ENCODE data around the gene HRCT1. TPM values are rescaled to one million over a fixed set of nuclear protein-coding genes. Genes with fewer than 3 reads are reported as not detected.
A peak's percentile ranks its signal among the peaks of the same experiment; 100 is the strongest.
"Not testable (repeated sequence)": the region's sequence is repeated elsewhere in the genome, so short reads cannot be mapped to it uniquely, and the experiment has no call there.

Gene HRCT1
- 1.8 and 4.1 TPM in 2 replicates for total RNA-seq

DNA sequence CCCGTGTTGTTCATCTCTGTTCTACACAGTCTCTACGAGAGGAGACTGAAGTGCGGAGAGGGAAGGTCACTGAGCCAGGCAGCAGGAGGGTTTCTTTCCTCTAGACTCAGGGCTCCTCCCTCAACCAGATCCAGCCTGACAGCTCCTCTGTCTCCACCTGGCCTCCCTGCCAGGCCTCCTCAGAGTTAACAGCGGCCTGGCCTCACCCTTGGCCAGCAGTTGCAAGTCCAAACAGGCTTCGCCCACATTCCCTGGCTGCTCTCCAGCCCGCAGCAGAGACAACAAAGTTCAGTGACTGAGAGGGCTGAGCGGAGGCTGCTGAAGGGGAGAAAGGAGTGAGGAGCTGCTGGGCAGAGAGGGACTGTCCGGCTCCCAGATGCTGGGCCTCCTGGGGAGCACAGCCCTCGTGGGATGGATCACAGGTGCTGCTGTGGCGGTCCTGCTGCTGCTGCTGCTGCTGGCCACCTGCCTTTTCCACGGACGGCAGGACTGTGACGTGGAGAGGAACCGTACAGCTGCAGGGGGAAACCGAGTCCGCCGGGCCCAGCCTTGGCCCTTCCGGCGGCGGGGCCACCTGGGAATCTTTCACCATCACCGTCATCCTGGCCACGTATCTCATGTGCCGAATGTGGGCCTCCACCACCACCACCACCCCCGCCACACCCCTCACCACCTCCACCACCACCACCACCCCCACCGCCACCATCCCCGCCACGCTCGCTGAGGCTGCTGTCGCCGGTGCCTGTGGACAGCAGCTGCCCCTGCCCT lies at the start of gene HRCT1:
Gene HRCT1 (plus strand): TSS at position 291 of the 768 bp plus-strand sequence. CDS start 86 bp downstream, at position 377.
- DNase-seq (ENCODE audit: low read depth in 2 of 2), result peak; percentile 80 to 89

DNA sequence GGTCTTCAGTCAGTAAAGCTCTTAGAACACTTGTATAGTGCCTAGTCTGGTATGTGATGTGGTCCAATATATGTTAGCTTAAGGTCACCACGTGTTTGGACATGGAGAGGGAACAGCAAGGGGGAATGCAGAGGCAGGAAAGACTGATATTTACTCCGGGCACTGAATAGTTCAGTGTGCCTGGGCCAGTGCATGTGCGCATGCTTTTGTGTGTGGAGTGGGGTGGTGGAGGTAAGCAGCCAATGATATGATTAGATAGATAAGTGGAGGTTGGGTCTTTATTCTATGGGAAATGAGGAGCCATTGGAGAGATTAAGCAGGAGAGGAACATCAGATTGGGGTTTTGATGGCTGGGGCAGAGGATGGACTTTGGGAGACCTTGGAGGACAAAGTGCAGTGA lies 49.8 kb upstream of the HRCT1 start:
- no peak for DNase-seq (ENCODE audit: low read depth in 2 of 2)

- no peak for DNase-seq (ENCODE audit: low read depth in 2 of 2)
Observed at GRCh38 chr9:35856882-35857281, 49.1 kb upstream of the HRCT1 start.

GRCh38 chr9:35858458-35858857 lies 47.5 kb upstream of the HRCT1 start:
- DNase-seq (ENCODE audit: low read depth in 2 of 2), result no peak

GRCh38 chr9:35859310-35859989 lies 46.6 kb upstream of the HRCT1 start:
- DNase-seq (ENCODE audit: low read depth in 2 of 2), result peak in 1 of 2 donors; percentile 31

DNA sequence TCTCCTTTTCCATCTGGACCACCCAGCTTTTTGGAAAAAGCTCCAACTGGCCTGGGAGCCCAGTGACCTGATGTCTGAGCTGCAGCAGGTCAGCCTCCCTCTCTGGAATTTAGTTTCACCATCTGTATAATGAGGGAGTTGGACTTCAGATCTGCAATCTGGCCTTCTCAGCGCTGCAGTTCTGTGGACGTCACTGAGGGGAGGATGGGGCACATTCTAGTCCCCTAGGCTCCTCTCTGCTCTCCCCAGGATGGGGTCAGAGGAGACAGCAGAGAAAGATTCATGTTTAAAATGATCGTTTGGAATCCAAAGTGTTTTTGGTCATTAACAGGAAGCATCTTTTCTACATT lies 46.0 kb upstream of the HRCT1 start:
- no peak for DNase-seq (ENCODE audit: low read depth in 2 of 2)

GRCh38 chr9:35861161-35861897 lies 44.7 kb upstream of the HRCT1 start:
- no peak for DNase-seq (ENCODE audit: low read depth in 2 of 2)

DNA sequence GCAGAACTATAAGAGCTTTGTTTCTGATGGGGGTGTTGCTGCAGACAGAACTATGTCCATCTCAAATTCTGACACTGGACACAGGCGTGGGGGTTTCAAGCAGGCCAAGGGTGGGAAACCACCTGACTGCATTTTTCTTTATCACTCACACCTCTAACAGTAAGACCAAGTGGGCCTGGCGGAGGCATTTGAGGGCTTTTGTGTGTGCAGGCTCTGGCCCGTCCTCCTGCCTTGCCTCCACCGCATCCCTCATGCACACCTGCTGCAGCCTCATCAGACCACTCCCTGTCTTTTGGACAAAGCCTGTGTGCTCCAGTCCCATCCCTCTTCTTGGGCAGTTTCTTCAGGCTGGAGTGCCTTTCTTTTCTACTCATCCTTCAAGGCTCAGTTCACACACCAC lies 43.7 kb upstream of the HRCT1 start:
- DNase-seq (ENCODE audit: low read depth in 2 of 2), result no peak

GRCh38 chr9:35863583-35863982 lies 42.4 kb upstream of the HRCT1 start:
- DNase-seq (ENCODE audit: low read depth in 2 of 2), result no peak

DNA sequence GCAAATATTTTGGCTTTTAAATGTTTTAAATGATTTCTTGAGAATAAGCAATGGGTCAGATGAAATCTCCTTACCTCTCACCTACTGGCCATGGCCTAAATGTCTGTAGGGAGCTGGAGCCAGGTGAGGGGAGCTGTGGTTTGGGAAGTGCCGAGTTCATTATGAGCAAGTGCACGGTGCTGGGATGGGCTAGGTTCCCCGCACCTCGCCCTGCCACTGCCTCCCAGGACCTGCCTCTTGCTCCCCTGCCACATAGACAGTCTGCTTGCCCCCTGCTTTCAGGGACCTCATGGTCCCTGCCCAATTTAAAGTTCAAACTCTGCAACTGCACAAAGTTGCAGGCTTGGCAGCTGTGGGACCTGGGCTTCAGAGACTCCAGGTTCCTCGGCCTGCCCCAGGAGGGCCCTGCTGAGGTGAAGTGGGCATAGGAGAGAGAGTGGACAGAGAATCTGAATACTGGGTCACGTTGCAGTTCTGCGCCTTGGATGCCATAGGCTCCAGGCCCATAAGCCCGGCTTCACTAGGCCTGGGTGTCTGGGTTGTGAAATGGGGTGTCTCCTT lies 41.2 kb upstream of the HRCT1 start:
- DNase-seq (ENCODE audit: low read depth in 2 of 2), result no peak

DNA sequence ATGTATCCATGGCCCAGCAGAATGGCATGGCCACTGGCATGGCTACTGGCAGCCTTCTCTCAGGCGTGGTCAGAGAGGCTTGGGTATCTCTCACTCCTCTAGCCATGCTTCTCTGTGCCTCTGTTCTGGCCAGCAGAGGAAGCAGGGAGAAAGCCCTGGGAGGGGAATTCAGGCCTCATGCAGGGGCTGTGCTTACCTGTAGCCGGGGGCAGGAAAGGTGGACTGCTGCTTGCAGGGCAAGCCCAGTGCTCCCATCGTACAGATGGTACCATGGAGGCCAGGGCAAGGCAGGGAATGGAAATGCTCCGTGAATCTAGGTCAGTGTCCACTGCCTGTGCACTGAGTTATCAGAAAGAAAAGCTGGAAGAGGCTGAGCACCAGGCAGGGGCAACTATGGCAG lies 38.5 kb upstream of the HRCT1 start:
- no peak for DNase-seq (ENCODE audit: low read depth in 2 of 2)

DNA sequence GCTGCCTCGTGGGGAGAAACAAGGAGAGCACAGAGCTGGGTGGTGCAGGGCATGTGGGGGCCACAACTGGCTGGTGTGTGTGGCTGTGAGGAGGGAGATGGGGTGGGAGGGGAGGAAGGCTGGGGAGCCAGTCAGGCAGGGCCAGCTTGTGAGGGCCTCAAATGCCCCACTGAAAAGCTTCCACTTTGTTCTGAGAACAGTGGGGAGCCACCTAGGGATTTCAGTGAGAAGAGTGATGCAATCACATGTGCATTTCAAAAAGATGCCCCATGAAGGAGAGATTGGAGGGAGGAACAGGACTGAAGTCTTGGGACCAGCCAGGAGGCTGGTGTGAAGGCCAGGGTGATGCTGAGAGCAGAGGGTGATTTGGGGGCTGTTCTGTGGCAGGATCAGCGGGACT lies 37.1 kb upstream of the HRCT1 start:
- DNase-seq (ENCODE audit: low read depth in 2 of 2), result no peak

DNA sequence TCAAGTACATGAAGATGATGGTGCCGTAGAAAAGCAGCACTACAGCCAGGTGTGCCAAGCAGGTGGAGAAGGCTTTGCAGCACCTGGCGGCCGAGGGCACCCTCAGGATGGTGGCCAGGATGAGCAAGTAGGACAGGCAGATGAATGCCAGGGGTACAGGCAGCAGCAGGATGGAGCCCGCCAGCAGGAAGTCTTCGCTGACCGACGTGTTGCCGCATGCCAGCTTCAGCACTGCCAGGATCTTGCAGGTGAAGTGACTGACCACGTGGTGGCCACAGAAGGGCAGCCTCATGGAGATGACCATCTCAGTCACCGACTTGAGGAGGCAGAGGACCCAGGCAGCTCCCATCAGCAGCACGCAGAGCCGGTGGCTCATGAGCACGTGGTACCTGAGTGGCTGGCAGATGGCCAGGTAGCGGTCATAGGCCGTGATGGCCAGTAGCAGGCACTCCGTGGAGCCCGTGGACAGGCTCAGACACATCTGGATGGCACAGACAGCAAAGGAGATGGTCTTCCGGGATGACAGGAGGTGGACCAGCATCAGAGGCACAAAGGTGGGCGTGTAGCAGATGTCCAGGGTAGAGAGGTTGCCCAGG lies 36.3 kb upstream of the HRCT1 start:
- DNase-seq (ENCODE audit: low read depth in 2 of 2), result no peak

GRCh38 chr9:35870351-35870923 lies 35.6 kb upstream of the HRCT1 start, which contains the start of gene OR13J1:
TSS of gene OR13J1 (minus strand) at chr9:35870401. CDS start at chr9:35870401, 0 bp downstream.
- no peak for DNase-seq (ENCODE audit: low read depth in 2 of 2)

DNA sequence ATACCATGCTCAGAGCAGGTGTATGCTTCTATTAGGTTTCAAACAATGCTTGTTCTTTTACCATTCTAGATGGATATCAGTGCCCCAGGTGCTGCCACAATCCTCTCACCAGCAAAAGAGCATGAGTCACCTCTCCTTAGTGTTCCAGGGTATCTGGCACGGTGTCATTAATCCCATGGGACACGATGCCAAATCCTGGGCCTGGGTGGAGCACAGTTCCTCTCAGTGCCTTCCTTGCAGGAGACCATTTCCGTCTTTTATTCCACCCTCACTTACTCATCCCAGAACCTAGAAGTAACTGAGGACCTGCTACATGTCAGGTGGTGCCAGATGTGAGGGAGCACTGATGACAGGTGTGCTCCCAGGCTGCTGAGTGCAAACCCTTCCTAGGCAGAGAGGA lies 34.5 kb upstream of the HRCT1 start:
- DNase-seq (ENCODE audit: low read depth in 2 of 2), result no peak

- DNase-seq (ENCODE audit: low read depth in 2 of 2), result no peak
Observed at GRCh38 chr9:35872505-35872904, 33.5 kb upstream of the HRCT1 start.

GRCh38 chr9:35882263-35882848 lies 23.6 kb upstream of the HRCT1 start:
- peak; percentile 74 to 85 for DNase-seq (ENCODE audit: low read depth in 2 of 2)

- DNase-seq (ENCODE audit: low read depth in 2 of 2), result no peak
Observed at GRCh38 chr9:35882996-35883395, 23.0 kb upstream of the HRCT1 start.

DNA sequence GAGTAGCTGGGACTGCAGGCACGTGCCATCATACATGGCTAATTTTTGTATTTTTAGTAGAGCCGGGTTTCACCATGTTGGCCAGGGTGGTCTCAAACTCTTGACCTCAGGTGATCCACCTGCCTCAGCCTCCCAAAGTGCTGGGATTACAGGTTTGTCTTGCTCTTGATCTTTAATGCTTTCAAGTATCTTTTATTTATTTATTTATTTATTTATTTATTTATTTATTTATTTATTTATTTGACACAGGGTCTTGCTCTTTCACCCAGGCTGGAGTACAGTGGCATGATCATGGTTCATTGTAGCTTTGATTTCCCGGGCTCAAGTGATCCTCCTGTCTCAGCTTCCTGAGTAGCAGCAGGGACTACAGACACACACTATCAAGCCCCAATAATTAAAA lies 21.1 kb upstream of the HRCT1 start:
- DNase-seq (ENCODE audit: low read depth in 2 of 2), result not testable (repeated sequence)

DNA sequence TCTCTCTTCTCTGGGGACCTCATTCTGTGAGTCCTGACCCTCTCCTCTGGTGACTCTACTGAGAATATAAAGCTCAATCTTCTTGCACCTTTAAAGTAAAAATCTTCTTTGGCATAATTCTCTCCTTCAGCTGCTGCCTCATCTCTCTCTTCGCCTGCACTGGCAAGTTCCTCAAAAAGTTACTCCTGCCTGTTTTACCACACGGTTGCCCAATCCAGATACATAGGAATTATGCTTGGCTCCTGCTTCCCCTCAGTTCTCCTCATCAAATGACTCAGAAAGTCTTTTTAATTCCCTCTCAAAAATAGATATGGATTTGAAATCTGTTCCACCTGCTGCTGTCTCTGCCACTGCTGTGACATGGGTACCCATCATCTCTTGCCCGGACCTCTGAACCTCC lies 14.4 kb upstream of the HRCT1 start:
- no peak for DNase-seq (ENCODE audit: low read depth in 2 of 2)

DNA sequence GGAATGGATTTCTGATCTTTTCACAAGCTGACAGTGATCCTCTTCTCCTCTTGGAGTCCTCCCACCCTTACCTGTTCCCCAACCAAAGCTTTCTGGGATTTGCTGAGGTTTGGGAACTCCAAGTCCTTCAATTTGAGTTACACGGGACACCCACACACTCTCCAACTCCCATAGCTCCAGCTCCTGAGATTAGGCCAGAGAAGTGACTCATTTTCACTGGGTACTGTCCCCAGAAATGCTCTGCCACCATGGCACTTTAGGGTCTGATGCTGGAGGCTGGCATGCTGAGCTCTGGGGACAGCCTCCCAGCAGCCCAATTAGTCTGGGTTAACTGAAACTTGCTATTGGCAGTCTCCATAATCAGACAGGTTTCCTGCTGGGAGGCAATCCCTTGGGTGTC lies 14.0 kb upstream of the HRCT1 start:
- DNase-seq (ENCODE audit: low read depth in 2 of 2), result no peak

Measured in lung microvascular endothelial cell (primary cell).